GM12872 (cell line): ENCODE measurements around the gene HYAL1.

Source experiments
- CTCF ChIP-seq: IDR thresholded peaks from 3 replicates; pipeline ENCODE4 v1.5.1; 2011; ENCODE audit warnings: low read depth, mild to moderate bottlenecking, low read length, moderate library complexity; ENCODE audit not compliant: insufficient read depth

The HYAL1 gene

GRCh38 chr3:50254577-50255250 is 48.7 kb downstream of the HYAL1 start:
- no peak for TF ChIP-seq CTCF

- TF ChIP-seq CTCF = no peak
Measured at GRCh38 chr3:50251220-50251619, 52.2 kb downstream of the HYAL1 start.

- no peak for TF ChIP-seq CTCF
Measured at GRCh38 chr3:50250514-50250913, 52.9 kb downstream of the HYAL1 start.
